Heart left ventricle (tissue), 13 donors: ENCODE results near the gene LAPTM4A.

Experiments used
- CTCF ChIP-seq, 12 donors: fragments of 200-600 bp; sonication (generic) in 4 of 12; IDR thresholded peaks; one replicate each; pipeline versions ENCODE4 v1.5.0 to v1.8.0; 2018 to 2022; ENCODE audit warnings: antibody characterized with exemption in 12 of 12, mild to moderate bottlenecking in 5 of 12
- POLR2A ChIP-seq, 2 donors: fragments of 450-650 bp; IDR thresholded peaks; one replicate each; pipeline ENCODE4 v1.6.1; 2017; ENCODE audit warnings: antibody characterized with exemption in 2 of 2, mild to moderate bottlenecking in 2 of 2, moderate library complexity in 2 of 2
- donor health status: ischemic (EF 13 %, LVEDD 7.1; RV severe dilation, severe dysfunction).
- donor health status: DM: no; HTN: yes; CAD: no.
- donor health status: DM: no; HTN: no; CAD: no.
- donor health status: ischemic (EF 25% LVEDD 6.9; RV normal size, moderate dysfunction).
- donor health status: ischemic (EF 25% LVEDD 5.7; RV mildly dilated, moderate dysfunction).
- donor health status: ischemic (EF 35%, LVEDD 5.7; RV mildly dilated, moderate dysfunction).
- donor health status: nonischemic (EF 11% LVEDD 7.7; RV severe dilation, severe dysfunction).
- donor health status: DM: yes; HTN: yes; CAD: no.
- donor health status: PGD.
- donor health status: ischemic (EF 29% LVEDD 5.4; RV normal size, mild dysfunction).
- donor health status: nonischemic (EF 23%, LVEDD 6.1; RV moderate dilation, normal function).

- TF ChIP-seq CTCF (IDR thresholded peaks at IDR 0.05), result no peak
- no peak for TF ChIP-seq POLR2A (IDR thresholded peaks at IDR 0.05)
Observed at GRCh38 chr2:20100711-20101110, 49.3 kb upstream of the LAPTM4A start.
